MCF 10A (cell line): ENCODE results near the gene LY6G5C. TPM values are rescaled to one million over a fixed set of nuclear protein-coding genes. Genes with fewer than 3 reads are reported as not detected.

Experiments
- BruUV-seq: library from RNA; stranded (reverse); fragments of 400-500 nt; replicated peaks from 2 replicates; lab custom pipeline; 2021; lab: Mats Ljungman, UMichigan
- CTCF ChIA-PET: fragments of 300-600 bp; sonication (Branson Sonifier 250); formaldehyde crosslinking; extraction: SDS; loops from one replicate; lab custom pipeline; 2021; ENCODE audit warnings: antibody characterized with exemption, inconsistent platforms; lab: Yijun Ruan, JAX
- POLR2A ChIA-PET: fragments of 300-600, 350-650 bp; sonication (Branson Sonifier 250); formaldehyde crosslinking; extraction: SDS; loops from one replicate; lab custom pipeline; 2020; ENCODE audit warnings: antibody characterized with exemption, inconsistent platforms; lab: Yijun Ruan, JAX
- DNase-seq: peaks from one replicate; pipeline ENCODE4 v3.0.0-alpha.2; 2018; ENCODE audit not compliant: unreplicated experiment
- H3K27ac Mint-ChIP-seq: one replicate; pipeline ENCODE4 v1.8.0; 2022; ENCODE audit warnings: mild to moderate bottlenecking, low read depth, mixed read lengths; ENCODE audit not compliant: unreplicated experiment
- H3K27me3 Mint-ChIP-seq: one replicate; pipeline ENCODE4 v1.8.0; 2022; ENCODE audit warnings: mixed read lengths; ENCODE audit not compliant: insufficient read depth, unreplicated experiment
- H3K36me3 Mint-ChIP-seq: one replicate; pipeline ENCODE4 v1.8.0; 2022; ENCODE audit warnings: mild to moderate bottlenecking, moderate library complexity, mixed read lengths; ENCODE audit not compliant: insufficient read depth, unreplicated experiment
- H3K4me1 Mint-ChIP-seq: one replicate; pipeline ENCODE4 v1.8.0; 2022; ENCODE audit warnings: mixed read lengths; ENCODE audit not compliant: insufficient read depth, unreplicated experiment
- H3K4me3 Mint-ChIP-seq: one replicate; pipeline ENCODE4 v1.8.0; 2022; ENCODE audit warnings: mild to moderate bottlenecking, moderate library complexity, mixed read lengths; ENCODE audit not compliant: unreplicated experiment
- H3K9me3 Mint-ChIP-seq: one replicate; pipeline ENCODE4 v1.8.0; 2022; ENCODE audit warnings: mixed read lengths; ENCODE audit not compliant: unreplicated experiment
- intact Hi-C: fragments of 100-400 bp; cut with micrococcal nuclease; formaldehyde crosslinking; loops from 2 replicates; pipeline ENCODE4 v1.14.1; 2022
- total RNA-seq: library from RNA; stranded (reverse); gene quantifications from 2 replicates; pipeline ENCODE4 v1.2.3, GENCODE V29; 2022
- TF ChIP-seq, protein P1 (sequence below): fragments of 200-600 bp; IDR thresholded peaks from one replicate; pipeline ENCODE4 v1.8.0; 2022; ENCODE audit warnings: antibody characterized with exemption, mild to moderate bottlenecking; ENCODE audit not compliant: unreplicated experiment

LY6G5C gene
- total RNA-seq, 1 experiment from 2014 or later = 1.4 TPM

DNA sequence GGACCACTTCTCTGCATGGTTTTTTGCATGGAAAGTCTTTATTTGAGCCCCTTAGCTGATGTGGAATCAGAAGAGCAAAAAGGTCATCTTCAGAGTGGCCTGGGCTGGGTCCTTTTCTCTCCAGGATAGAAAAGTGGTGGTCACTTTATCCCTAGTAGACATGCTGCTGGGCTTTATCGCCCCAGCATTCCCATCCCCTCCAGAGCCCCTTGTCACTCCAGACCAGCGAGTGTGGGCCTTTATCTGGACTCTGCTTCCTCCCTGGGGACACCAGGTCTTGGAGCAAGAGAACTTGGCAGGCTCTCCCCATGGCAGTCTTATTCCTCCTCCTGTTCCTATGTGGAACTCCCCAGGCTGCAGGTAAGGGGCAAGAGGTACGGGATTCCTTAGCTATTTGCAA, 25.7 kb upstream of the LY6G5C start, which contains the start of gene LY6G6F:
Gene LY6G6F (plus strand): TSS at position 268 of the 400 bp plus-strand sequence. CDS start 41 bp downstream, at position 309.
- H3K9me3 Mint-ChIP-seq = no peaks in the 10 kb centered on the region
- POLR2A ChIA-PET = no interaction called here
- H3K27ac Mint-ChIP-seq = no peak within 1 kb of the TSS
- no peak within 1 kb of the TSS for H3K4me3 Mint-ChIP-seq
- no peak for DNase-seq
- no peaks in the 10 kb centered on the region for H3K27me3 Mint-ChIP-seq
- H3K4me1 Mint-ChIP-seq = peaks cover 12% of the 10 kb centered on the region
- TF ChIP-seq, protein P1, sequence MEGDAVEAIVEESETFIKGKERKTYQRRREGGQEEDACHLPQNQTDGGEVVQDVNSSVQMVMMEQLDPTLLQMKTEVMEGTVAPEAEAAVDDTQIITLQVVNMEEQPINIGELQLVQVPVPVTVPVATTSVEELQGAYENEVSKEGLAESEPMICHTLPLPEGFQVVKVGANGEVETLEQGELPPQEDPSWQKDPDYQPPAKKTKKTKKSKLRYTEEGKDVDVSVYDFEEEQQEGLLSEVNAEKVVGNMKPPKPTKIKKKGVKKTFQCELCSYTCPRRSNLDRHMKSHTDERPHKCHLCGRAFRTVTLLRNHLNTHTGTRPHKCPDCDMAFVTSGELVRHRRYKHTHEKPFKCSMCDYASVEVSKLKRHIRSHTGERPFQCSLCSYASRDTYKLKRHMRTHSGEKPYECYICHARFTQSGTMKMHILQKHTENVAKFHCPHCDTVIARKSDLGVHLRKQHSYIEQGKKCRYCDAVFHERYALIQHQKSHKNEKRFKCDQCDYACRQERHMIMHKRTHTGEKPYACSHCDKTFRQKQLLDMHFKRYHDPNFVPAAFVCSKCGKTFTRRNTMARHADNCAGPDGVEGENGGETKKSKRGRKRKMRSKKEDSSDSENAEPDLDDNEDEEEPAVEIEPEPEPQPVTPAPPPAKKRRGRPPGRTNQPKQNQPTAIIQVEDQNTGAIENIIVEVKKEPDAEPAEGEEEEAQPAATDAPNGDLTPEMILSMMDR = no peak
- no TSS peak for BruUV-seq
- intact Hi-C loops = no loop called here
- peaks cover 6% of the 10 kb centered on the region for H3K36me3 Mint-ChIP-seq
- CTCF ChIA-PET = no interaction called here

DNA sequence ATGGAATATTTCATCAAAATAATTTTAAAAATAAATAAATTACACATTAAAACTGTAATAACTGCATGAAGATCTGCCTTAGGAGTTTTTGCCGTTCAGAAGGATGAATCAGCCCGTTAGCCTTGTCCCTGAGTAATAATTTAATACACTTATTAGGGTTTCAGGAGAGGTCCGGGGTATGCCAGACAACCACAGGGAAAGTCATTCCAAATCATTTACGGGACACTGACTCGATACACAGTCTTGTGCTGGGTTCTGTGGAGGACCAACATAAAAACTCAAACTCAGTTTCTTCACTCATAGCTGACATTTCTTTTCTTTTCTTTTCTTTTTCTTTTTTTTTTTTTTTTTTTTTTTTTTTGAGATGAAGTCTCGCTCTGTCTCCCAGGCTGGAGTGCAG, 25.1 kb upstream of the LY6G5C start:
- no peak overlapping the region for H3K4me3 Mint-ChIP-seq
- TF ChIP-seq, protein P1 = no peak
- H3K36me3 Mint-ChIP-seq = peaks cover 6% of the 10 kb centered on the region
- no TSS peak for BruUV-seq
- DNase-seq = no peak
- CTCF ChIA-PET = no interaction called here
- POLR2A ChIA-PET = no interaction called here
- intact Hi-C loops = no loop called here
- H3K27ac Mint-ChIP-seq = no peak overlapping the region
- H3K9me3 Mint-ChIP-seq = no peaks in the 10 kb centered on the region
- H3K27me3 Mint-ChIP-seq = no peaks in the 10 kb centered on the region
- H3K4me1 Mint-ChIP-seq = peaks cover 7% of the 10 kb centered on the region

DNA sequence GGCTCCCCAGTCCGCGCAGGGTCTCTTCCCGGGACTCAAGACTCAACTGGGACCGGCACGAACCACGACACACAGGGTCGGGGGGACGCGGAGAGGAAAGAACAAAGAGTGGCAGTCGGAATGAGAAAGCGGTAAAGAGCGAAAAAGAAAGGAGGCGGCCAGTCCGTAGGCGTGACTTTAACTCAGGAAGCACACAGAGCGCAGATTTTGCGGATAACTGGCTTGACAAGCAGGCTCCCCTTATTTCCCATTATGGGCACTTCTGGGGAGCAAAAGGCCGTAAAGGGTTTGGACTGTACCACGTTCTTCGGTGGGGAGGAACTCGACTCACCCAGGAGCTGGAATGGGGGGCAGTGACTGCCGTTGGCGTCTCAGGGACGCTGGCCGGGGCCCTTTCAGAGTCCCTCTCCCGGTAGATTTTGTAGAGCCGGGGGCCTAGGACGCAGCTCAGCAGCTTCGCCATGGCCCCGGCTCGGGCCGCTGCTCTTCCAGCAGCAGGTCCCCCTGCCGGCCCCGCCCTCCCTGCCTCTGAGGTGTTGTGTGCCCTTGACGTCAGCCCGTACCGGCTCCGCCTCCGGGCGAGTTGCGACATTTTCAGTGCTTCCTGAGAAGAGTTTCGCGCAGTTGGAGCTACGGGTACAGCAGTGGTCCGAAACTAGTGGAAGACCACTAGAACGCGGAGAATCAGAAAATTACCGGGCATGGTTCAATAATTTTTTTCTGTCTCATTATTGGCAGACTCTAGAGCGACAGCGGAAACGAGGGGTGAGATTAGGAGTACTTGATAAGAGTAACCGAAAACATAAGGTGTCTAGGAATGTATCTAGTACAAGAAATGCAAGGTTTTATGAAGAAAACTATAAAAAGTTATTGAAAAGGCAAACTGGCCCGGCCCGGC, 22.2 kb upstream of the LY6G5C start, which contains the start of gene ABHD16A:
Gene ABHD16A (minus strand): TSS at position 506 of the 898 bp plus-strand sequence. CDS start 43 bp downstream, at position 463.
- no peaks in the 10 kb centered on the region for H3K9me3 Mint-ChIP-seq
- H3K36me3 Mint-ChIP-seq = peaks cover 24% of the 10 kb centered on the region
- H3K4me3 Mint-ChIP-seq = peak within 1 kb of the TSS; percentile 95
- H3K4me1 Mint-ChIP-seq = peaks cover 5% of the 10 kb centered on the region
- BruUV-seq = TSS peak; percentile 39
- TF ChIP-seq, protein P1 = no peak
- CTCF ChIA-PET = interaction anchor here (0.6 to 1.4 kb wide), 7 partner anchors 13 to 128 kb away, joined by 3 read pairs; partner anchors contain the start of gene C6orf47
- H3K27me3 Mint-ChIP-seq = no peaks in the 10 kb centered on the region
- peak; percentile 98 for DNase-seq
- intact Hi-C loops = loop anchor here (1.0 to 2.0 kb wide), 2 partner anchors 26 to 36 kb away; partner anchors contain the start of gene DDAH2
- peak within 1 kb of the TSS; percentile 89 for H3K27ac Mint-ChIP-seq
- POLR2A ChIA-PET = interaction anchor here (0.6 to 3.4 kb wide), 44 partner anchors 9 to 1550 kb away, joined by 3 to 29 read pairs (median 5); partner anchors contain the start of genes BAG6, C6orf47, CLIC1 and CSNK2B

DNA sequence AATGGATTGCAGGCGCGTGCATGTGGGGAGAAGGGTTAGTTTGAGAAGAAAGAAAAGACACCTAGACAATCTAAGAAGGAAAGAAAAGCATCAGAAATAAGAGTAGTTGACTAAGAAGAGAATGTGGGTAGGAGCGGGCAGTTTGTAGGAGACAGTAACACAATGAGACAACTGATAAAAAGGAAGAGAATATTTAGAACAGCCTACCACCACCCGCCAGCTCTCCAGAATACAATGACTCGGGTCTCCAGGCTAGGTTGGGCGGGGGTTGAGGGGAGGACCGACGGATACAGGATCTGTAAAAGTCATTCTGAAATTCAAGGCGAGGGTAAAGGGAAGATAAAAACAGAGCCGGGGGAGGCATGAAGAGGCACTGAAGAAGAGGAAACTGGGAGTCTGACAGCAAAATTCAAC, 21.5 kb upstream of the LY6G5C start:
- H3K27ac Mint-ChIP-seq = peak overlapping the region; percentile 89
- peak; percentile 15 for DNase-seq
- peaks cover 5% of the 10 kb centered on the region for H3K4me1 Mint-ChIP-seq
- CTCF ChIA-PET = interaction anchor here (0.8 to 1.2 kb wide), 3 partner anchors 12 to 124 kb away, joined by 3 read pairs; partner anchors contain the start of gene C6orf47
- intact Hi-C loops = loop anchor here (2.0 kb wide), 1 partner anchor 36 kb away; no protein-coding TSS in a partner anchor
- peak overlapping the region; percentile 95 for H3K4me3 Mint-ChIP-seq
- no peaks in the 10 kb centered on the region for H3K9me3 Mint-ChIP-seq
- H3K27me3 Mint-ChIP-seq = no peaks in the 10 kb centered on the region
- POLR2A ChIA-PET = interaction anchor here (0.6 to 3.4 kb wide), 27 partner anchors 9 to 270 kb away, joined by 3 to 29 read pairs (median 6); partner anchors contain the start of genes BAG6, C6orf47, CLIC1 and CSNK2B
- H3K36me3 Mint-ChIP-seq = peaks cover 24% of the 10 kb centered on the region
- no TSS peak for BruUV-seq
- TF ChIP-seq, protein P1 = no peak
